A549 treated with CpdA at 1 μM for 4 hours (cell line): ENCODE data around the gene IL25. TPM values are rescaled to one million over a fixed set of nuclear protein-coding genes. Genes with fewer than 3 reads are reported as not detected.

Experiments used
- total RNA-seq: library from RNA; stranded (reverse); fragments of 200-300 nt; extraction: Qiagen RNA extraction; gene quantifications from 5 replicates; pipeline ENCODE4 v1.2.3, GENCODE V29; 2022; ENCODE audit warnings: low read depth

IL25 gene
- not detected in 5 replicates for total RNA-seq

GRCh38 chr14:23372509-23372908 is at the start of gene IL25:
IL25 (plus strand) TSS chr14:23372809.

DNA sequence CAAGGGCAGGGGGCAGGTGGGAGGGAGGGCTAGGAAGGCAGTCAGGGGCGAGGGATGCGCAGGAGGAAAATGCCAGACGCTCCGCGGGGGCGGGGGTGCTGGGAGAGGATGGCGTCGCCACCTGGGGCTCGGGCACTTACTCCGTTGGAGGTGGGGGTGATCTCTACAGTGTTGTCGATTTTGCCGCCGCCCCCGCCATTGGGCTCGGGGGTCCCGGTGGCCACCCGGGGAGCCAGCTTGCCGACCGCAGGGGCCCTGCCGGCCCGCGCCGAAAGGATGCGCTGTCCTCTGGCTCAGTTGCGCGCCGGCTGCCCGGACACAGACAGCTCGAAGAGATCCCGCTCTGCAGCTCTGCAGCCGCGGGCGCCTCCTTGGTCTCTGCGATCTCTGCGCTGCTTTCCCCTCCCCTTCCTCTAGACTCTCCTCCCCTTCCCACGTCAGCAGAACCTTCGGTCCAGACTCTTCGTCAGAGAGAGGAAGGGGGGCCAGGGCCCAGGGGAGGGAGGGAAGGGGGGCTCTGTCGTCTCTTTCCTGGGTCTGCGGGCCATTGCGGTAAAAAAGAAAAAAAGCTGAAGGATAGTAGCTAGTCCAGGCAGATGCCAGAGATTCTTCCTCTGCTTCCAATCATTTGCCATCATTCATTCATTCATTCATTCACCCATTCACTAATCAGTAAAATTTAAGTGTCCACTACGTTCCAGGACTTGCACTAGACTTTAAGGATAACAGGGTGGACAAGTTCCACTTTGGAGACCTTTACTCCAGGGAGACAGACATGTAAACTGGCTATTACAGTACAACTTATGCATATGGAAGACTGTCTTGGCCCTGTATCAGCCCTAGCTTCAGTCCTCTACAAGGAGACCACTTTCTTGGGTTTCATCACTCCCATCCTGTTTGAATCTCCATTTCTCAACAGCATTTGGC is 19.8 kb upstream of the IL25 start, which contains the start of gene SLC22A17:
Gene SLC22A17 (minus strand): TSS at position 382 of the 927 bp plus-strand sequence.

GRCh38 chr14:23365036-23365731 is 7.4 kb upstream of the IL25 start, which contains the start of gene EFS:
EFS (minus strand) TSS chr14:23365172; CDS start chr14:23365025, 147 bp downstream.

DNA sequence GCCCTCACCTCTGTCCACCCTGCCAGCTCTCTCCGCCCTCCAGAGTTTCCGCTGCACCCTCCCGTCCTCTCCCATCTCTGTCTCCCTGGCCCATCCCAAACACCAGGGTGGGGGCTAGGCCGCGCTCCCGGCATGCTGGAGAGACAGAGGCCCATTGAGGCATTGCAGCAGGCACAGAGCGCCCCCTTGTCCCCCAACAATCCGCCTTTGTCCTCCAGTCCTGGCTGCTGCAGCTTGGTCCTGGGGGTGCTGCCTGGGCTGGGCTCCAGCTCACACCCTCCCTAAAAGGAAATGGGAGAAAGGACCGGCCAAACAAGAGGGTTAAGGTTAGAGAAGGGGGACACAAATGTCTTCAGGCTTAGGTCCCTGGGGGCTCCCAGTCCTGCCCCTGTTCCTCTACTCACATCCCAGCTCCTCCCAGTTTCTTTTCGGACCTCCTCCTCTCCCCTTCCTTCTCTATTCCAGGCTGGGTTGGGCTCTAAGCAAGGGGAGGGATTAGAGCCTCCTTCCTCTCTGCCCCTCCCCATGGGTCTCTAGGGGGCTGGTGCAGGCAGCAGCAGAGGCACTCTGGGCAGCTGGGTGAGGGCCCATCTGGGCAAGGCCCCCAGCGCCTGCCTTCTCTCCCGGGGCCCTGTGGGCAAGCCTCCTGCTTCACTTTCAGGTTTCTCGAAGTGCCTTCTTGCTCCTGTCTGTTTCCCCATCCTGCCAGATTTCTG is 4.0 kb downstream of the IL25 start, which contains the start of gene CMTM5:
Gene CMTM5 (plus strand): TSS at position 565 of the 716 bp plus-strand sequence. CDS start 206 bp downstream, outside the sequence.

GRCh38 chr14:23407516-23408306 is 35.1 kb downstream of the IL25 start, which contains the start of gene MYH6:
MYH6 (minus strand) TSS chr14:23408273; CDS start chr14:23407223, 1,050 bp downstream.

Other genes with a start within 250 kb of the IL25 start
- 0.18 to 0.82 TPM (median 0.42 TPM) in 5 replicates for gene SLC7A8, start 189.1 kb upstream of the IL25 start, total RNA-seq
- gene RNF212B, start 134.9 kb upstream of the IL25 start, total RNA-seq, result not detected in 5 replicates
- gene HOMEZ, start 86.7 kb upstream of the IL25 start, total RNA-seq, result 7.4 to 10.9 TPM (median 7.7 TPM) in 5 replicates
- 3.2 to 6.3 TPM (median 4.1 TPM) in 5 replicates for gene PPP1R3E, start 70.0 kb upstream of the IL25 start, total RNA-seq
- gene BCL2L2, start 66.0 kb upstream of the IL25 start, total RNA-seq, result 19.2 to 23.2 TPM (median 20.4 TPM) in 5 replicates
- gene PABPN1, start 51.4 kb upstream of the IL25 start, total RNA-seq, result 140 to 164 TPM (median 154 TPM) in 5 replicates
- 6.1 to 7.6 TPM (median 6.6 TPM) in 5 replicates for gene SLC22A17, start 19.9 kb upstream of the IL25 start, total RNA-seq
- not detected in 5 replicates for gene EFS, start 7.6 kb upstream of the IL25 start, total RNA-seq
- not detected in 5 replicates for gene CMTM5, start 4.2 kb downstream of the IL25 start, total RNA-seq
- gene MYH6, start 35.5 kb downstream of the IL25 start, total RNA-seq, result not detected in 5 replicates
- gene MYH7, start 62.9 kb downstream of the IL25 start, total RNA-seq, result not detected in 5 replicates
- 62.3 to 74.9 TPM (median 70.3 TPM) in 5 replicates for gene NGDN, start 96.9 kb downstream of the IL25 start, total RNA-seq
- gene ZFHX2, start 179.0 kb downstream of the IL25 start, total RNA-seq, result 0.77 to 2.4 TPM (median 1.7 TPM) in 5 replicates
- 12.6 to 14.8 TPM (median 13.0 TPM) in 5 replicates for gene THTPA, start 183.5 kb downstream of the IL25 start, total RNA-seq
- 38.5 to 58.5 TPM (median 44.8 TPM) in 5 replicates for gene AP1G2, start 195.0 kb downstream of the IL25 start, total RNA-seq
- gene JPH4, start 206.0 kb downstream of the IL25 start, total RNA-seq, result 0.03 TPM in 1 of 5 replicates, not detected in the others